AG04450 (cell line): ENCODE data around the gene MAP4K5. TPM values are rescaled to one million over a fixed set of nuclear protein-coding genes. Genes with fewer than 3 reads are reported as not detected.

Source experiments
- CTCF ChIA-PET: fragments of 300-600, 350-600 bp; formaldehyde crosslinking; extraction: SDS; loops from one replicate; lab custom pipeline; 2022; ENCODE audit warnings: antibody characterized with exemption, inconsistent platforms; lab: Charles Lee
- POLR2A ChIA-PET: fragments of 350-600 bp; formaldehyde crosslinking; extraction: SDS; loops from one replicate; lab custom pipeline; 2021; ENCODE audit warnings: antibody characterized with exemption, inconsistent platforms; lab: Yijun Ruan, JAX
- DNase-seq: peaks from one replicate; pipeline ENCODE4 v3.0.0-alpha.2; 2011; ENCODE audit warnings: low read depth, low spot score
- H3K27ac ChIP-seq: one replicate; pipeline ENCODE4 v1.5.1; 2012; ENCODE audit warnings: low read depth, low read length, control low read depth
- H3K27me3 ChIP-seq: one replicate; pipeline ENCODE4 v1.6.0; 2012; ENCODE audit warnings: low read length; ENCODE audit not compliant: control insufficient read depth, insufficient read depth
- H3K4me3 ChIP-seq: 2 replicates; pipeline ENCODE4 v1.5.1; 2011; ENCODE audit warnings: mild to moderate bottlenecking, low read depth, low read length, control low read depth
- H3K9me3 ChIP-seq: 2 replicates; pipeline ENCODE4 v1.5.1; 2012; ENCODE audit warnings: low read length; ENCODE audit not compliant: control insufficient read depth, insufficient read depth
- polyA plus RNA-seq: library from polyadenylated mRNA; depleted of rRNA; stranded (reverse); fragments of >200 nt; gene quantifications from 2 replicates; pipeline ENCODE4 v1.2.3, GENCODE V29; 2011
- TF ChIP-seq, protein P1 (sequence below): IDR thresholded peaks from 2 replicates; pipeline ENCODE4 v1.5.1; 2011; ENCODE audit warnings: low read depth, low read length, control low read depth, inconsistent platforms

Gene MAP4K5
- polyA plus RNA-seq, 1 experiment = 35.4 TPM

DNA sequence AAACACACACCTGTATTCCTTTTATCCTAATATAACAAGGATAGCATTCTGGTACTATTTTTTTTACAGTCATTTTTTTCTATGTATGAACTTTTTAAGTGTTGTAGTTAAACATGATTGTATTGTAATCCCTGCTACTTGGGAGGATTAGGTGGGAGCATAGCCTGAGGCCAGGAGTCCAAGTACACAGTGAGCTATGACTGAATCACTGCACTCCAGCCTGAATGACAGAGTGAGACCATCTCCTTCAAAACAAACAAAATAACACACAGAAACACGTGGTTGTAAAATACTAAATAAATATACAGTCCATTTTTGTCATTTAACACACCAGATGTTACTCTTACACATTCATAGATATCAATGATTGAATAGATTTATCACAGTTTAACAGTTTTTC, 56.9 kb downstream of the MAP4K5 start:
- ChIA-PET POLR2A (no interaction called here), CTCF (interaction anchor here (0.8 kb wide), 1 partner anchor 157 kb away, joined by 3 read pairs; no protein-coding TSS in a partner anchor)

DNA sequence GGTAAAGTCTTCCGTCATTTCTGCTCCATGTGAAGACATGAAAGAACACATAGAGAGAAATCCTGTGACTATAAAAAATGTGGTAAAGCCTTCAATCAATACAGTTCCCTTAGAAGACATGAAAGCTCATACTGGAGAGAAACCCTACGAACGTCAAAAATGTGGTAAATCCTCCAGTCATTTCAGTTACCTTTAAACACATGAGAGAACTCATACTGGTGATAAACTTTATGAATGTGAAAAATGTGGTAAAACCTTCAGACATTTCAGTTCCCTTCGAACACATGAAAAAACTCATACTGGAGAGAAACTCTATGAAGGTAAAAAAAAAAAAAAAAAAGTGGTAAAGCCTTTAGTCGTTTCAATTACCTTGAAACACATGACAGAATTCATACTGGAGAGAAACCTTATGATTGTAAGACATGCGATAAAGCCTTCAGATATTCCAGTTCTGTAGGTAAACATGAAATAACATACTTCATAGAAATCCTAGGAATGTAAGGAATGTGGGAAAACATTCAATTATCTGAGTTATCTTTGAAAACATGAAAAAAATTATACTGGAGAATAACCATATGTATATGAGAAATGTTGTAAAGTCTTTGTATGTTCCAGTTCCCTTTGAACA, 60.4 kb downstream of the MAP4K5 start:
- H3K27me3 ChIP-seq = no peaks in the 10 kb centered on the region
- H3K27ac ChIP-seq = no peak overlapping the region
- H3K9me3 ChIP-seq = peaks cover 16% of the 10 kb centered on the region
- CTCF ChIA-PET = no interaction called here
- no peak for DNase-seq
- TF ChIP-seq, protein P1, sequence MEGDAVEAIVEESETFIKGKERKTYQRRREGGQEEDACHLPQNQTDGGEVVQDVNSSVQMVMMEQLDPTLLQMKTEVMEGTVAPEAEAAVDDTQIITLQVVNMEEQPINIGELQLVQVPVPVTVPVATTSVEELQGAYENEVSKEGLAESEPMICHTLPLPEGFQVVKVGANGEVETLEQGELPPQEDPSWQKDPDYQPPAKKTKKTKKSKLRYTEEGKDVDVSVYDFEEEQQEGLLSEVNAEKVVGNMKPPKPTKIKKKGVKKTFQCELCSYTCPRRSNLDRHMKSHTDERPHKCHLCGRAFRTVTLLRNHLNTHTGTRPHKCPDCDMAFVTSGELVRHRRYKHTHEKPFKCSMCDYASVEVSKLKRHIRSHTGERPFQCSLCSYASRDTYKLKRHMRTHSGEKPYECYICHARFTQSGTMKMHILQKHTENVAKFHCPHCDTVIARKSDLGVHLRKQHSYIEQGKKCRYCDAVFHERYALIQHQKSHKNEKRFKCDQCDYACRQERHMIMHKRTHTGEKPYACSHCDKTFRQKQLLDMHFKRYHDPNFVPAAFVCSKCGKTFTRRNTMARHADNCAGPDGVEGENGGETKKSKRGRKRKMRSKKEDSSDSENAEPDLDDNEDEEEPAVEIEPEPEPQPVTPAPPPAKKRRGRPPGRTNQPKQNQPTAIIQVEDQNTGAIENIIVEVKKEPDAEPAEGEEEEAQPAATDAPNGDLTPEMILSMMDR = no peak
- no peak overlapping the region for H3K4me3 ChIP-seq
- POLR2A ChIA-PET = no interaction called here

More for the DNA sequence above, 56.9 kb downstream of the MAP4K5 start:
- peaks cover 16% of the 10 kb centered on the region for H3K9me3 ChIP-seq
- no peaks in the 10 kb centered on the region for H3K27me3 ChIP-seq
- DNase-seq = no peak
- no peak overlapping the region for H3K27ac ChIP-seq
- no peak overlapping the region for H3K4me3 ChIP-seq
- TF ChIP-seq, protein P1 = no peak

DNA sequence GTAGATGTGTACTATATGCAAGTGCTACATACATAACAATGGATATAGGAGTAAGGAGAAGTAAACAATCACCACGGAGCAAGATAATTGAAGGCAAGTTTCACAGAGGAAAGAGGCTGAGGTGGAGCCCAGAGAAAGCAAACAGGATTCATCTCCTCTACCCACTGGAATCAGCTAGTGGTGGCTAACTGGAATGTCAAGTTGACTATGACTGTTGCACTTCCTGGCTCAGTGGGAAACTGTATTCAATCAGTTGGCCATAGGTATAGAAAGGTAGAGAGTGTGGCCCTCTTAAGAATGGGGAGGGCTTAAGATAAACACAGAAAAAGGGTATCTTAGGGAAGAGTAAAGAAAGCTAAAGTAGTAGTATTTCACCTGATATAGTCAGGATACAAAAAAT, 62.4 kb downstream of the MAP4K5 start:
- CTCF ChIA-PET = no interaction called here
- Histone ChIP-seq H3K27me3 (no peaks in the 10 kb centered on the region), H3K4me3 (no peak overlapping the region), H3K9me3 (peaks cover 13% of the 10 kb centered on the region), H3K27ac (no peak overlapping the region)
- TF ChIP-seq, protein P1 = no peak
- DNase-seq = no peak
- POLR2A ChIA-PET = interaction anchor here (0.6 kb wide), 1 partner anchor 217 kb away, joined by 4 read pairs; no protein-coding TSS in a partner anchor

DNA sequence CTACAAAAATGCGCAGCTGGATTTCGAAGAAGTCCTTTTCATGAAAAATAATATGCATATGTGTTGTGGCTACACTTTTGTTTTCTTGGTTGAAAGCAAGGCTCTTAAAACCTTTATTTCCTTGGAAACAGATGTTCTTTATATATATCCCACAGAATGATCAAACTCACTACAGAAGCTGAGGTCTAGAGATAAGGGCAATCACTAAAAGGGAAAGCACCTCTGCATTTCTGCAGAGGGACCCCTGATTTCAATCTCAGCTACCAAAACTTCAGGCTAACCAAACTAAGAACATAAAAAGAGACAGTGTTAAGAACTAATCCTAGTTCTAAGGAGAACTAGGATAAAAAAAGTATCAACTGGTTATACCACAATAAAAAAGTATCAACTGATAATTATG, 70.3 kb downstream of the MAP4K5 start:
- CTCF ChIA-PET = no interaction called here
- POLR2A ChIA-PET = interaction anchor here (0.7 kb wide), 1 partner anchor 129 kb away, joined by 3 read pairs; no protein-coding TSS in a partner anchor

DNA sequence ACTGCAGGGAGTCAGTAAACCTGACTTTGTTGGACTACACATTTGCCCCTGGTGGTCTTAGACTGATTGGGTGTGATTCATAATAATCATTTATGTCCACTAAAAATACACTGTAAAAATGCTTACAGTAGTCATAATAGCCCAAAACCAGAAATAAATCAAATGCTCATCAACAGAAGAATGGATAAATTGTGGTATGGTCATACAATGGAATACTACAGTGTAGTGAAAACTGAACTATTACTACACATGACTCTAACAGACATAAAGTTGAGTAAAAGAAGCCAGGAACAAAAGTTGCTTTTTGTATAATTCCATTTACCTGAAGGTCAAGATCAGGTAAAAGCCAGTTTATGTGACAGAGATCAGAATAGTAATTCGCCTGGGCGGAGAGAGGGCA, 78.5 kb downstream of the MAP4K5 start:
- DNase-seq = no peak
- no peaks in the 10 kb centered on the region for H3K9me3 ChIP-seq
- CTCF ChIA-PET = no interaction called here
- H3K27me3 ChIP-seq = no peaks in the 10 kb centered on the region
- no peak overlapping the region for H3K4me3 ChIP-seq
- TF ChIP-seq, protein P1 = no peak
- H3K27ac ChIP-seq = no peak overlapping the region
- POLR2A ChIA-PET = interaction anchor here (0.9 to 1.1 kb wide), 3 partner anchors 53 to 118 kb away, joined by 3 to 5 read pairs (median 3); no protein-coding TSS in a partner anchor

More for the DNA sequence above, 70.3 kb downstream of the MAP4K5 start:
- H3K4me3 ChIP-seq = no peak overlapping the region
- TF ChIP-seq, protein P1 = no peak
- H3K27me3 ChIP-seq = no peaks in the 10 kb centered on the region
- no peak overlapping the region for H3K27ac ChIP-seq
- no peak for DNase-seq
- H3K9me3 ChIP-seq = no peaks in the 10 kb centered on the region
